Measurements from ENCODE around the gene AQP1. TPM values are rescaled to one million over a fixed set of nuclear protein-coding genes. Genes with fewer than 3 reads are reported as not detected.

AQP1 gene
- polyA plus RNA-seq, 1 experiment = 0.32 TPM

GRCh38 chr7:30931929-30932540 is 20.4 kb downstream of the AQP1 start:
- H3K9me3 ChIP-seq (ENCODE audit: control insufficient read depth, insufficient read depth, low read length) = peaks cover 10% of the 10 kb centered on the region
- no peak for TF ChIP-seq CTCF (IDR thresholded peaks at IDR 0.05; ENCODE audit: low read depth, low read length)
- CTCF ChIA-PET = interaction anchor here (0.8 to 1.7 kb wide), 3 partner anchors 52 to 202 kb away, joined by 3 to 6 read pairs (median 3); no protein-coding TSS in a partner anchor
- peaks cover 20% of the 10 kb centered on the region for H3K27me3 ChIP-seq (ENCODE audit: control insufficient read depth, insufficient read depth, low read length)
- no peak overlapping the region for H3K4me3 ChIP-seq (ENCODE audit: low read depth, low read length)
- POLR2A ChIA-PET = no interaction called here
- DNase-seq (ENCODE audit: low read depth, low spot score) = no peak
- H3K27ac ChIP-seq (ENCODE audit: low read depth, low read length) = no peak overlapping the region

- Histone ChIP-seq H3K27me3 (ENCODE audit: control insufficient read depth, insufficient read depth, low read length) (peaks cover 20% of the 10 kb centered on the region), H3K27ac (ENCODE audit: low read depth, low read length) (no peak overlapping the region), H3K4me3 (ENCODE audit: low read depth, low read length) (no peak overlapping the region), H3K9me3 (ENCODE audit: control insufficient read depth, insufficient read depth, low read length) (peaks cover 6% of the 10 kb centered on the region; the same call in 1 of the 2 replicates)
- CTCF ChIA-PET = interaction anchor here (1.2 to 1.7 kb wide), 2 partner anchors 190 to 202 kb away, joined by 3 to 6 read pairs; no protein-coding TSS in a partner anchor
- no peak for TF ChIP-seq CTCF (IDR thresholded peaks at IDR 0.05; ENCODE audit: low read depth, low read length)
- POLR2A ChIA-PET = no interaction called here
- no peak for DNase-seq (ENCODE audit: low read depth, low spot score)
These were observed 20.9 kb downstream of the AQP1 start for GRCh38 chr7:30932562-30932961.

- no peak for DNase-seq (ENCODE audit: low read depth, low spot score)
- no peak overlapping the region for H3K4me3 ChIP-seq (ENCODE audit: low read depth, low read length)
- TF ChIP-seq CTCF (IDR thresholded peaks at IDR 0.05; ENCODE audit: low read depth, low read length) = no peak
- peaks cover 22% of the 10 kb centered on the region for H3K27me3 ChIP-seq (ENCODE audit: control insufficient read depth, insufficient read depth, low read length)
- CTCF ChIA-PET = interaction anchor here (1.2 to 2.2 kb wide), 4 partner anchors 50 to 201 kb away, joined by 3 to 12 read pairs (median 6); no protein-coding TSS in a partner anchor
- no peak overlapping the region for H3K27ac ChIP-seq (ENCODE audit: low read depth, low read length)
- POLR2A ChIA-PET = no interaction called here
- H3K9me3 ChIP-seq (ENCODE audit: control insufficient read depth, insufficient read depth, low read length) = peaks cover 3% of the 10 kb centered on the region; the same call in 1 of the 2 replicates
These were observed 21.7 kb downstream of the AQP1 start for GRCh38 chr7:30933124-30933974.

- CTCF ChIA-PET = interaction anchor here (0.8 to 2.2 kb wide), 5 partner anchors 49 to 803 kb away, joined by 3 to 12 read pairs (median 5); no protein-coding TSS in a partner anchor
- DNase-seq (ENCODE audit: low read depth, low spot score) = no peak
- H3K4me3 ChIP-seq (ENCODE audit: low read depth, low read length) = no peak overlapping the region
- H3K27ac ChIP-seq (ENCODE audit: low read depth, low read length) = no peak overlapping the region
- peaks cover 23% of the 10 kb centered on the region for H3K27me3 ChIP-seq (ENCODE audit: control insufficient read depth, insufficient read depth, low read length)
- POLR2A ChIA-PET = no interaction called here
- TF ChIP-seq CTCF (IDR thresholded peaks at IDR 0.05; ENCODE audit: low read depth, low read length) = no peak
- H3K9me3 ChIP-seq (ENCODE audit: control insufficient read depth, insufficient read depth, low read length) = no peaks in the 10 kb centered on the region
These were observed 22.6 kb downstream of the AQP1 start for GRCh38 chr7:30934225-30934624.

All from AG04450 (cell line).